ENCODE data around the gene ZSWIM9.
A peak's percentile ranks its signal among the peaks of the same experiment; 100 is the strongest.

Gene ZSWIM9

GRCh38 chr19:48169939-48170803, at the start of gene ZSWIM9, which contains the start of gene LIG1:
Gene ZSWIM9, plus strand, starts transcription at chr19:48170680. Its CDS starts 1,123 bp downstream, at chr19:48171803.
Gene LIG1, minus strand, starts transcription at chr19:48170344. Its CDS starts 4,778 bp downstream, at chr19:48165566.
- DNase-seq (ENCODE audit: low read depth, low spot score): peak; percentile 67

GRCh38 chr19:48121066-48121465, 49.4 kb upstream of the ZSWIM9 start:
- DNase-seq (ENCODE audit: low read depth, low spot score): no peak

GRCh38 chr19:48121909-48122371, 48.5 kb upstream of the ZSWIM9 start:
- DNase-seq (ENCODE audit: low read depth, low spot score): no peak

GRCh38 chr19:48122421-48122820, 48.1 kb upstream of the ZSWIM9 start:
- no peak for DNase-seq (ENCODE audit: low read depth, low spot score)

GRCh38 chr19:48123907-48124651, 46.4 kb upstream of the ZSWIM9 start:
- DNase-seq (ENCODE audit: low read depth, low spot score): no peak

- DNase-seq (ENCODE audit: low read depth, low spot score): no peak
These were observed 42.9 kb upstream of the ZSWIM9 start for GRCh38 chr19:48127561-48127960.

- no peak for DNase-seq (ENCODE audit: low read depth, low spot score)
These were observed 37.4 kb upstream of the ZSWIM9 start for GRCh38 chr19:48133094-48133493.

GRCh38 chr19:48135411-48135810, 35.1 kb upstream of the ZSWIM9 start:
- DNase-seq (ENCODE audit: low read depth, low spot score): no peak

GRCh38 chr19:48136547-48136946, 33.9 kb upstream of the ZSWIM9 start:
- DNase-seq (ENCODE audit: low read depth, low spot score): no peak

GRCh38 chr19:48137411-48137810, 33.1 kb upstream of the ZSWIM9 start:
- no peak for DNase-seq (ENCODE audit: low read depth, low spot score)

- DNase-seq (ENCODE audit: low read depth, low spot score): no peak
These were observed 31.4 kb upstream of the ZSWIM9 start for GRCh38 chr19:48139053-48139452.

- DNase-seq (ENCODE audit: low read depth, low spot score): no peak
These were observed 22.8 kb upstream of the ZSWIM9 start for GRCh38 chr19:48147597-48148175.

- no peak for DNase-seq (ENCODE audit: low read depth, low spot score)
These were observed 21.9 kb upstream of the ZSWIM9 start for GRCh38 chr19:48148576-48148975.

- no peak for DNase-seq (ENCODE audit: low read depth, low spot score)
These were observed 21.1 kb upstream of the ZSWIM9 start for GRCh38 chr19:48149430-48149829.

GRCh38 chr19:48152551-48152950, 17.9 kb upstream of the ZSWIM9 start:
- DNase-seq (ENCODE audit: low read depth, low spot score): no peak

- DNase-seq (ENCODE audit: low read depth, low spot score): no peak
These were observed 16.5 kb upstream of the ZSWIM9 start for GRCh38 chr19:48154003-48154402.

GRCh38 chr19:48158210-48158790, 12.2 kb upstream of the ZSWIM9 start:
- no peak for DNase-seq (ENCODE audit: low read depth, low spot score)

GRCh38 chr19:48168689-48169088, 1.8 kb upstream of the ZSWIM9 start:
- no peak for DNase-seq (ENCODE audit: low read depth, low spot score)

- no peak for DNase-seq (ENCODE audit: low read depth, low spot score)
These were observed 922 bp upstream of the ZSWIM9 start for GRCh38 chr19:48169578-48169938.

- DNase-seq (ENCODE audit: low read depth, low spot score): no peak
These were observed 402 bp downstream of the ZSWIM9 start for GRCh38 chr19:48170817-48171347.

- no peak for DNase-seq (ENCODE audit: low read depth, low spot score)
These were observed 1.2 kb downstream of the ZSWIM9 start for GRCh38 chr19:48171710-48172109.
